Tibial nerve (tissue), 3 donors: ENCODE data around the gene PRPH.

Experiments used
- POLR2A ChIP-seq, 2 donors: fragments of 450-650 bp; IDR thresholded peaks; one replicate each; pipeline ENCODE4 v1.6.1; 2017; ENCODE audit warnings: antibody characterized with exemption in 2 of 2, mild to moderate bottlenecking in 2 of 2, moderate library complexity in 2 of 2
- TF ChIP-seq, protein P1 (sequence below), 5 experiments: fragments of 200-600 bp in 3 of 5; fragments of 450-650 bp in 2 of 5; sonication (generic) in 3 of 5; IDR thresholded peaks; one replicate each; pipeline ENCODE4 v1.5.1; 2016 to 2019; ENCODE audit warnings: antibody characterized with exemption in 5 of 5, mild to moderate bottlenecking in 3 of 5, moderate library complexity in 2 of 5

DNA sequence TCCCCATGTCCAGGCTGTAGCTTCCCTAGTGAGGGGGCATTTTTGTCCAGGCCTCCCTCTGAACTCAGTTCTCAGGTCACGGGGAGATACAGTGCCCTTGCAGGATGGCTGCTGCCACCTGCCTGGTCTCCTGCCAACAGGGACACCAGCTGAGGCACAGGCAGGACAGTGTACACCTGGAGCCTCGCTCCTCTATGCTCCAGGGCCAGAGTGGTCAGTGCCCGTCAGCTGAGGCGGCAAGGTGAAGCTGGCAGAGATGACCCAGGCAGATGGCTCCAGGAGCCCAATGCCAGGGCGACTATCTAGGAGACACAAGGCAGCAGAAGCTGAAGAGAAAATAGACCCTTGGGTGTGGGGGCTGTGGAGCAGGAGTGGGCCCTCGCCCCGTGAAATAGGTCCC, 17.5 kb upstream of the PRPH start:
- TF ChIP-seq, protein P1, sequence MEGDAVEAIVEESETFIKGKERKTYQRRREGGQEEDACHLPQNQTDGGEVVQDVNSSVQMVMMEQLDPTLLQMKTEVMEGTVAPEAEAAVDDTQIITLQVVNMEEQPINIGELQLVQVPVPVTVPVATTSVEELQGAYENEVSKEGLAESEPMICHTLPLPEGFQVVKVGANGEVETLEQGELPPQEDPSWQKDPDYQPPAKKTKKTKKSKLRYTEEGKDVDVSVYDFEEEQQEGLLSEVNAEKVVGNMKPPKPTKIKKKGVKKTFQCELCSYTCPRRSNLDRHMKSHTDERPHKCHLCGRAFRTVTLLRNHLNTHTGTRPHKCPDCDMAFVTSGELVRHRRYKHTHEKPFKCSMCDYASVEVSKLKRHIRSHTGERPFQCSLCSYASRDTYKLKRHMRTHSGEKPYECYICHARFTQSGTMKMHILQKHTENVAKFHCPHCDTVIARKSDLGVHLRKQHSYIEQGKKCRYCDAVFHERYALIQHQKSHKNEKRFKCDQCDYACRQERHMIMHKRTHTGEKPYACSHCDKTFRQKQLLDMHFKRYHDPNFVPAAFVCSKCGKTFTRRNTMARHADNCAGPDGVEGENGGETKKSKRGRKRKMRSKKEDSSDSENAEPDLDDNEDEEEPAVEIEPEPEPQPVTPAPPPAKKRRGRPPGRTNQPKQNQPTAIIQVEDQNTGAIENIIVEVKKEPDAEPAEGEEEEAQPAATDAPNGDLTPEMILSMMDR (IDR thresholded peaks at IDR 0.05) = no peak
- no peak for TF ChIP-seq POLR2A (IDR thresholded peaks at IDR 0.05)
